ENCODE results near the gene TEKTIP1.

The TEKTIP1 gene

DNA sequence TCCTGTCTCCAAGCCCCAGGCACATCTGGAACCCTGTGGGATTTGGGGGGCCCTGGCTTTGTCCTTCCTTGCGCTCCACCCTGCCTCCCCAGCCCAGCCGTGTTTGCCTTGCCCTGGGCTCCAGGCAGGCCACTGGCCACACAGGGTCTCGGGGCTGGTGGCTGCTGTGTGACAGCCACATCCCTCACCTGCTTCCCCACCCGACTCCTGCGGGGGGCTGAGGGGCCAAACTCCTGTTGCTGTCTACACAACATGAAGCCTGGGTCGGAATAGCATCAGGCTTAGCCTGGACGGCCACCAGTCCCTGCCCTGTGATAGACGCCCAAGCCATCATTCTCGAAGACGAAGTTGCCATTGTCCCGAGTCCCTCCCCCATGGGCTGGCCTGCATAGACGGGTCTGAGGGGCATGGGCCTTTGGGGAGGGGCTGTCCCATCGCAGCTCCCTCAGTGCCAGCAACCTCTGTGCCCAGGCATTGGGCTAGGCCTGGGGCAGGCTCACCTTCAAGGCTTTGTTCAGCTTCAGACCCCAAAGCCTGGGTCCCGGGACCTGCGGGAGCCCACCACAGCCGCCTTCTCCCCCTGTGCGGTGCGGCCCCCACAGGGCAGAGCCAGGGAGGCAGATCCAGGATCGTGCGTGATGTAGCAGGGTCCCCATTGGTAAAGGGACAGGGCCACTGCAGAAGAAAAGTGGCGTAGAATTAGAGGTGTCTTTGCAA lies 15.5 kb upstream of the TEKTIP1 start:
- DNase-seq, result no peak
- Histone ChIP-seq H3K27me3 (ENCODE audit: insufficient read depth, low read length, poor library complexity) (no peaks in the 10 kb centered on the region), H4K20me1 (ENCODE audit: insufficient read depth, low read length) (peaks cover 76% of the 10 kb centered on the region), H3K9me3 (ENCODE audit: insufficient read depth, low read length, severe bottlenecking) (no peaks in the 10 kb centered on the region), H3K27ac (ENCODE audit: low read length) (no peak overlapping the region), H3K36me3 (ENCODE audit: insufficient read depth, low read length) (peaks cover 95% of the 10 kb centered on the region), H3K4me3 (ENCODE audit: low read depth in 1 of 2, low read length in 2 of 2) (no peak overlapping the region), H3K79me2 (ENCODE audit: insufficient read depth, low read length) (peaks cover 54% of the 10 kb centered on the region), H3K4me2 (ENCODE audit: insufficient read depth, low read length) (no peak overlapping the region), H3K9ac (ENCODE audit: low read depth, low read length) (no peak overlapping the region), H3K4me1 (ENCODE audit: insufficient read depth, low read length) (no peaks in the 10 kb centered on the region), H2AFZ (ENCODE audit: low read depth, low read length) (no peak overlapping the region)
- ATAC-seq (ENCODE audit: insufficient read depth, low read depth), result no peak
- no peak for TF ChIP-seq EZH2 (IDR thresholded peaks at IDR 0.05; ENCODE audit: borderline replicate concordance, low read depth, low read length, severe bottlenecking)
- TF ChIP-seq, protein P1, sequence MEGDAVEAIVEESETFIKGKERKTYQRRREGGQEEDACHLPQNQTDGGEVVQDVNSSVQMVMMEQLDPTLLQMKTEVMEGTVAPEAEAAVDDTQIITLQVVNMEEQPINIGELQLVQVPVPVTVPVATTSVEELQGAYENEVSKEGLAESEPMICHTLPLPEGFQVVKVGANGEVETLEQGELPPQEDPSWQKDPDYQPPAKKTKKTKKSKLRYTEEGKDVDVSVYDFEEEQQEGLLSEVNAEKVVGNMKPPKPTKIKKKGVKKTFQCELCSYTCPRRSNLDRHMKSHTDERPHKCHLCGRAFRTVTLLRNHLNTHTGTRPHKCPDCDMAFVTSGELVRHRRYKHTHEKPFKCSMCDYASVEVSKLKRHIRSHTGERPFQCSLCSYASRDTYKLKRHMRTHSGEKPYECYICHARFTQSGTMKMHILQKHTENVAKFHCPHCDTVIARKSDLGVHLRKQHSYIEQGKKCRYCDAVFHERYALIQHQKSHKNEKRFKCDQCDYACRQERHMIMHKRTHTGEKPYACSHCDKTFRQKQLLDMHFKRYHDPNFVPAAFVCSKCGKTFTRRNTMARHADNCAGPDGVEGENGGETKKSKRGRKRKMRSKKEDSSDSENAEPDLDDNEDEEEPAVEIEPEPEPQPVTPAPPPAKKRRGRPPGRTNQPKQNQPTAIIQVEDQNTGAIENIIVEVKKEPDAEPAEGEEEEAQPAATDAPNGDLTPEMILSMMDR (IDR thresholded peaks at IDR 0.05; ENCODE audit: borderline replicate concordance, extremely low read depth, low read length, poor library complexity, severe bottlenecking), result no peak

DNA sequence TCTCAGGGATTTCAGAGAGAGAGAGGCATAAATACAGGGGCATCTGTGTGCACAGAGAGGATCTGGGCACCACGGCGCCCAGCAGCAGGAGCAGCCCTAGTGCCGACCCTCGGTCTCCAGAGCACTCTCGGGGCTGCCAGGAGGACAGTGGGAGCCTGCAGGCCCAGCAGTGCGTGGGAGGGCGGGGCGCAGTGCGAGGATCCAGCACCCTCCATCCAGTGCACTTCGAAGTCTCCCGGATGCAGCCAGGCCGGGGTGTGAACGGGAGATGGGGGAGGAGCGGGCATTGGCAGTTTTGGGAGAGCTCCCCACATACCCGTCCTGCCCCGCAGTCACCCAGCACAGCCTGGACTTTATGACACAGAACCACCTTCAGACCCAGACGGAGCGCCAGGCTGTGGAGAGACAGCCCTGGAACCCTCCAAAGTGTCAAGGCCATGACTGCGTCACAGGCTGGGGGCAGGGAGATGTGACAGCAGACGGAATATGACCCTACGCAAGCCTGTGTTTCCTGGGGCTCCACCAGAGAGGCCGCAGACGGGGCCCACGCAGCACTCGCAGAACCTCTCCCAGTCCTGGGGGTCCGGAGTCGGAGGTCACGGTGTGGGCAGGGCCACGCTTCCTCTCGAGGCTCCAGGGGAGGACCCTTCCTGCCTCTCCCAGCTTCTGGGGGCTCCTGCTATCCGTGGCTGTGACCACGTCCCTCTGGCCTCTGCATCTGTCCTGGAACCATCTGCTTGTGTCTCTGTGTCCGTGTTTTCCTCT lies 14.7 kb upstream of the TEKTIP1 start:
- Histone ChIP-seq H3K4me3 (ENCODE audit: low read depth in 1 of 2, low read length in 2 of 2) (no peak overlapping the region), H3K9ac (ENCODE audit: low read depth, low read length) (no peak overlapping the region), H2AFZ (ENCODE audit: low read depth, low read length) (no peak overlapping the region), H3K79me2 (ENCODE audit: insufficient read depth, low read length) (peaks cover 46% of the 10 kb centered on the region), H3K36me3 (ENCODE audit: insufficient read depth, low read length) (peaks cover 95% of the 10 kb centered on the region), H3K27ac (ENCODE audit: low read length) (no peak overlapping the region), H3K27me3 (ENCODE audit: insufficient read depth, low read length, poor library complexity) (no peaks in the 10 kb centered on the region), H3K4me2 (ENCODE audit: insufficient read depth, low read length) (no peak overlapping the region), H3K9me3 (ENCODE audit: insufficient read depth, low read length, severe bottlenecking) (no peaks in the 10 kb centered on the region), H3K4me1 (ENCODE audit: insufficient read depth, low read length) (no peaks in the 10 kb centered on the region), H4K20me1 (ENCODE audit: insufficient read depth, low read length) (peaks cover 69% of the 10 kb centered on the region)
- no peak for TF ChIP-seq EZH2 (IDR thresholded peaks at IDR 0.05; ENCODE audit: borderline replicate concordance, low read depth, low read length, severe bottlenecking)
- TF ChIP-seq, protein P1 (IDR thresholded peaks at IDR 0.05; ENCODE audit: borderline replicate concordance, extremely low read depth, low read length, poor library complexity, severe bottlenecking), result no peak
- DNase-seq, result no peak
- ATAC-seq (ENCODE audit: insufficient read depth, low read depth), result no peak

DNA sequence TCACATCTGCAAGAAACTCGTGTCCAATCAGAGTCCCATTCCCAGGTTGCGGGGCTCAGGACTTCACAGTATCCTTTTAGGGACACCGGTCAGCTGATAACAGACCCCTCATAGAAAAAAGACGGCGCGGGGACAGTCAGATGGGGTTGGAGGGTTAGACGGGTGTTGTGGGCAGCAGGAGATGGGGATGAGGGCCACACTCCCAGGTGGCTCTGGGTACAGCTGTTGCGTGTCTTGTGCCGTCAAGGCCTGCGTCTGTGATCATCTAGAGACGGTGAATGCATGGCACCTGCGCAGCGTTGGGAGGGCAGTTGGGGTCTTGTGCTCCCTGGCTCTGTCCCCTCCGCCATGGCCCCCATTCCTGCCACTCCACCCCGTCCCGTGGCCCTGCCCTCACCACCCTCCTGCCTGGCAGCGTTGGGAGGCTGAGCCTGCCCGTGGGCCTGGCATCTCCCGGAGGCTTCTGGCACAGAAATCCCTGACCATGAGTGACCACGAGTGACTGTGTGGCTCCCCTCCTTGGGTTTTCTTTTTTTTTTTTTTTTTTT lies 14.0 kb upstream of the TEKTIP1 start:
- no peaks in the 10 kb centered on the region for H3K9me3 ChIP-seq (ENCODE audit: insufficient read depth, low read length, severe bottlenecking)
- no peak overlapping the region for H3K4me3 ChIP-seq (ENCODE audit: low read depth in 1 of 2, low read length in 2 of 2)
- H3K36me3 ChIP-seq (ENCODE audit: insufficient read depth, low read length), result peaks cover 88% of the 10 kb centered on the region
- DNase-seq (no peak), ATAC-seq (ENCODE audit: insufficient read depth, low read depth) (no peak)
- TF ChIP-seq, protein P1 (IDR thresholded peaks at IDR 0.05; ENCODE audit: borderline replicate concordance, extremely low read depth, low read length, poor library complexity, severe bottlenecking), result no peak
- TF ChIP-seq EZH2 (IDR thresholded peaks at IDR 0.05; ENCODE audit: borderline replicate concordance, low read depth, low read length, severe bottlenecking), result no peak
- H3K4me2 ChIP-seq (ENCODE audit: insufficient read depth, low read length), result no peak overlapping the region
- no peaks in the 10 kb centered on the region for H3K4me1 ChIP-seq (ENCODE audit: insufficient read depth, low read length)
- no peak overlapping the region for H2AFZ ChIP-seq (ENCODE audit: low read depth, low read length)
- no peak overlapping the region for H3K9ac ChIP-seq (ENCODE audit: low read depth, low read length)
- no peaks in the 10 kb centered on the region for H3K27me3 ChIP-seq (ENCODE audit: insufficient read depth, low read length, poor library complexity)
- no peak overlapping the region for H3K27ac ChIP-seq (ENCODE audit: low read length)
- peaks cover 39% of the 10 kb centered on the region for H3K79me2 ChIP-seq (ENCODE audit: insufficient read depth, low read length)
- peaks cover 62% of the 10 kb centered on the region for H4K20me1 ChIP-seq (ENCODE audit: insufficient read depth, low read length)
